ENCODE measurements around the gene LRP3. TPM values are rescaled to one million over a fixed set of nuclear protein-coding genes. Genes with fewer than 3 reads are reported as not detected.

LRP3 gene
- total RNA-seq, 1 donor from 2014 or later, result 49.6 TPM

GRCh38 chr19:33227870-33228599 is 33.9 kb downstream of the LRP3 start:
- Mint-ChIP-seq H3K27me3 (peaks cover 52% of the 10 kb centered on the region), H3K4me1 (ENCODE audit: unreplicated experiment) (no peaks in the 10 kb centered on the region), H3K27ac (no peak overlapping the region), H3K9me3 (peaks cover 11% of the 10 kb centered on the region), H3K36me3 (peaks cover 6% of the 10 kb centered on the region), H3K4me3 (no peak overlapping the region)
- TF ChIP-seq CTCF (conservative IDR thresholded peaks at IDR 0.05), result no peak
- no peak for DNase-seq (ENCODE audit: extremely low spot score, unreplicated experiment)

- Mint-ChIP-seq H3K27me3 (peaks cover 34% of the 10 kb centered on the region), H3K27ac (no peak overlapping the region), H3K36me3 (peaks cover 6% of the 10 kb centered on the region), H3K9me3 (peaks cover 11% of the 10 kb centered on the region), H3K4me1 (ENCODE audit: unreplicated experiment) (no peaks in the 10 kb centered on the region), H3K4me3 (no peak overlapping the region)
- no peak for TF ChIP-seq CTCF (conservative IDR thresholded peaks at IDR 0.05)
- no peak for DNase-seq (ENCODE audit: extremely low spot score, unreplicated experiment)
These were observed 35.8 kb downstream of the LRP3 start for GRCh38 chr19:33229962-33230361.

GRCh38 chr19:33231511-33231910 is 37.4 kb downstream of the LRP3 start:
- TF ChIP-seq CTCF (conservative IDR thresholded peaks at IDR 0.05), result no peak

GRCh38 chr19:33232656-33233055 is 38.5 kb downstream of the LRP3 start:
- H3K9me3 Mint-ChIP-seq, result peaks cover 8% of the 10 kb centered on the region
- peaks cover 3% of the 10 kb centered on the region for H3K36me3 Mint-ChIP-seq
- peaks cover 20% of the 10 kb centered on the region for H3K27me3 Mint-ChIP-seq
- H3K4me3 Mint-ChIP-seq, result no peak overlapping the region
- no peaks in the 10 kb centered on the region for H3K4me1 Mint-ChIP-seq (ENCODE audit: unreplicated experiment)
- H3K27ac Mint-ChIP-seq, result no peak overlapping the region
- TF ChIP-seq CTCF (conservative IDR thresholded peaks at IDR 0.05), result no peak
- no peak for DNase-seq (ENCODE audit: extremely low spot score, unreplicated experiment)

More at GRCh38 chr19:33231511-33231910, 37.4 kb downstream of the LRP3 start:
- peaks cover 28% of the 10 kb centered on the region for H3K27me3 Mint-ChIP-seq
- no peak overlapping the region for H3K4me3 Mint-ChIP-seq
- peaks cover 6% of the 10 kb centered on the region for H3K36me3 Mint-ChIP-seq
- H3K9me3 Mint-ChIP-seq, result peaks cover 11% of the 10 kb centered on the region
- DNase-seq (ENCODE audit: extremely low spot score, unreplicated experiment), result no peak
- H3K27ac Mint-ChIP-seq, result no peak overlapping the region
- no peaks in the 10 kb centered on the region for H3K4me1 Mint-ChIP-seq (ENCODE audit: unreplicated experiment)

GRCh38 chr19:33233056-33233873 is 39.1 kb downstream of the LRP3 start:
- no peak for TF ChIP-seq CTCF (conservative IDR thresholded peaks at IDR 0.05)
- H3K4me3 Mint-ChIP-seq, result no peak overlapping the region
- peaks cover 5% of the 10 kb centered on the region for H3K9me3 Mint-ChIP-seq
- no peak for DNase-seq (ENCODE audit: extremely low spot score, unreplicated experiment)
- no peaks in the 10 kb centered on the region for H3K4me1 Mint-ChIP-seq (ENCODE audit: unreplicated experiment)
- no peak overlapping the region for H3K27ac Mint-ChIP-seq
- H3K36me3 Mint-ChIP-seq, result no peaks in the 10 kb centered on the region
- peaks cover 18% of the 10 kb centered on the region for H3K27me3 Mint-ChIP-seq
